GM12878 (cell line): Measurements from ENCODE around the gene THRA. TPM values are rescaled to one million over a fixed set of nuclear protein-coding genes. Genes with fewer than 3 reads are reported as not detected.
A peak's percentile ranks its signal among the peaks of the same experiment; 100 is the strongest.

ENCODE experiments used
- ATAC-seq: fragments of 200-7000 bp; cut with Tn5 transposase; 3 replicates; pipeline ENCODE4 v1.9.1; 2020; ENCODE audit warnings: mild to moderate bottlenecking, moderate library complexity
- BruUV-seq: library from RNA; stranded (reverse); fragments of 400-500 nt; replicated peaks from 2 replicates; lab custom pipeline; 2021; lab: Mats Ljungman, UMichigan
- CTCF ChIA-PET: fragments of 300-600 bp; sonication (Branson Sonifier 250); formaldehyde crosslinking; extraction: SDS; loops from one replicate; lab custom pipeline; 2021; ENCODE audit warnings: inconsistent platforms; lab: Yijun Ruan, JAX
- POLR2A ChIA-PET: fragments of 350-600 bp; formaldehyde crosslinking; extraction: SDS; loops from one replicate; lab custom pipeline; 2021; ENCODE audit warnings: inconsistent platforms; lab: Charles Lee
- RAD21 ChIA-PET: fragments of 300-600 bp; sonication (Branson Sonifier 250); formaldehyde crosslinking; loops from one replicate; lab custom pipeline; 2023; ENCODE audit warnings: antibody characterized with exemption; ENCODE audit not compliant: unreplicated experiment; lab: Charles Lee
- SMC1A ChIA-PET: fragments of 300-600 bp; sonication (Branson Sonifier 250); formaldehyde crosslinking; loops from one replicate; lab custom pipeline; 2023; ENCODE audit not compliant: unreplicated experiment, uncharacterized antibody; lab: Charles Lee
- DNase-seq: peaks from one replicate; pipeline ENCODE4 v3.0.0-alpha.2; 2011; ENCODE audit warnings: low read depth, low spot score
- FAIRE-seq: peaks from 3 replicates; lab custom pipeline; 2011; peaks lifted over from hg19 to GRCh38; lab: Jason Lieb, UNC
- H2AFZ ChIP-seq: 2 replicates; pipeline ENCODE4 v1.6.0; 2011; ENCODE audit warnings: low read depth, low read length, control low read depth; ENCODE audit not compliant: control insufficient read depth
- H3K27ac ChIP-seq: 2 replicates; pipeline ENCODE4 v1.5.1; 2011; ENCODE audit warnings: control low read depth; ENCODE audit not compliant: control insufficient read depth, insufficient read depth
- H3K27me3 ChIP-seq, 2 experiments: replicated peaks in 1 of 2; 2 replicates each; pipeline versions ENCODE4 v1.6.0 to v1.6.1; 2011; ENCODE audit warnings: low read length in 1 of 2; ENCODE audit not compliant: control insufficient read depth in 2 of 2, insufficient read depth in 2 of 2
- H3K36me3 ChIP-seq, 2 experiments: 2 replicates each; pipeline ENCODE4 v1.5.1; 2011; ENCODE audit warnings: low read length in 1 of 2; ENCODE audit not compliant: control insufficient read depth in 2 of 2, insufficient read depth in 2 of 2
- H3K4me1 ChIP-seq: 2 replicates; pipeline ENCODE4 v1.6.1; 2011; ENCODE audit warnings: mild to moderate bottlenecking, low read length, moderate library complexity, mixed read lengths; ENCODE audit not compliant: control insufficient read depth, insufficient read depth
- H3K4me2 ChIP-seq: 2 replicates; pipeline ENCODE4 v1.6.0; 2011; ENCODE audit warnings: control low read depth; ENCODE audit not compliant: control insufficient read depth, insufficient read depth
- H3K4me3 ChIP-seq: fragments of 200-600 bp; sonication (generic); 2 replicates; pipeline ENCODE4 v1.5.1; 2016
- H3K79me2 ChIP-seq: 2 replicates; pipeline ENCODE4 v1.6.0; 2011; ENCODE audit warnings: low read length; ENCODE audit not compliant: control insufficient read depth, insufficient read depth
- H3K9ac ChIP-seq: 2 replicates; pipeline ENCODE4 v1.8.0; 2011; ENCODE audit warnings: low read length, control low read depth, mixed read lengths; ENCODE audit not compliant: control insufficient read depth, insufficient read depth
- H3K9me3 ChIP-seq: replicated peaks from 3 replicates; pipeline ENCODE4 v1.5.1; 2011; ENCODE audit warnings: mild to moderate bottlenecking, low read length; ENCODE audit not compliant: control insufficient read depth, insufficient read depth
- H4K20me1 ChIP-seq: 2 replicates; pipeline ENCODE4 v1.6.0; 2011; ENCODE audit not compliant: control insufficient read depth, insufficient read depth
- CBFB ChIP-seq: IDR thresholded peaks from 2 replicates; pipeline ENCODE4 v1.6.1; 2016; ENCODE audit warnings: antibody characterized with exemption, low read depth
- CHD2 ChIP-seq: IDR thresholded peaks from 2 replicates; pipeline ENCODE4 v1.6.1; 2011; ENCODE audit warnings: low read depth, low read length, improper control_type of control experiment, borderline replicate concordance
- CREB1 ChIP-seq: IDR thresholded peaks from 2 replicates; pipeline ENCODE4 v1.6.1; 2012; ENCODE audit warnings: low read depth, mild to moderate bottlenecking, inconsistent platforms
- EP300 ChIP-seq, 2 experiments: fragments of 150-350 bp in 1 of 2; IDR thresholded peaks; 2 replicates each; pipeline ENCODE4 v1.6.1; 2011 to 2012; ENCODE audit warnings: low read depth in 2 of 2, low read length in 2 of 2, borderline replicate concordance in 1 of 2, improper control_type of control experiment in 1 of 2, inconsistent platforms in 1 of 2; ENCODE audit not compliant: control insufficient read depth in 1 of 2
- FOXM1 ChIP-seq: IDR thresholded peaks from 2 replicates; pipeline ENCODE4 v1.6.1; 2012; ENCODE audit warnings: low read depth, mild to moderate bottlenecking, inconsistent platforms, low read length, moderate library complexity
- GATAD2B ChIP-seq: fragments of 450-650 bp; conservative IDR thresholded peaks from 2 replicates; pipeline ENCODE4 v1.6.1; 2017; ENCODE audit warnings: low read depth, mild to moderate bottlenecking, moderate library complexity
- HCFC1 ChIP-seq: fragments of 150-350 bp; IDR thresholded peaks from 2 replicates; pipeline ENCODE4 v1.6.1; 2014; ENCODE audit warnings: low read length
- HDGF ChIP-seq: fragments of 450-650 bp; IDR thresholded peaks from 2 replicates; pipeline ENCODE4 v1.6.1; 2016; ENCODE audit warnings: antibody characterized with exemption
- JUND ChIP-seq: IDR thresholded peaks from 2 replicates; pipeline ENCODE4 v1.6.1; 2012; ENCODE audit warnings: low read depth, mild to moderate bottlenecking, low read length, improper control_type of control experiment, moderate library complexity
- KAT2A ChIP-seq: conservative IDR thresholded peaks from 2 replicates; pipeline ENCODE4 v1.6.1; 2011; ENCODE audit warnings: low read depth, low read length; ENCODE audit not compliant: control insufficient read depth
- NBN ChIP-seq: fragments of 450-650 bp; IDR thresholded peaks from 2 replicates; pipeline ENCODE4 v1.6.1; 2016
- NR2F1 ChIP-seq: fragments of 450-650 bp; conservative IDR thresholded peaks from 2 replicates; pipeline ENCODE4 v1.6.1; 2017; ENCODE audit warnings: mild to moderate bottlenecking
- RAD21 ChIP-seq: IDR thresholded peaks from 2 replicates; pipeline ENCODE4 v1.6.1; 2011; ENCODE audit warnings: mild to moderate bottlenecking, low read depth, low read length, moderate library complexity; ENCODE audit not compliant: insufficient read depth
- RBBP5 ChIP-seq: fragments of 200-600 bp; sonication (generic); conservative IDR thresholded peaks from 2 replicates; pipeline ENCODE4 v1.6.1; 2016
- RFX5 ChIP-seq: IDR thresholded peaks from 2 replicates; pipeline ENCODE4 v1.6.1; 2011; ENCODE audit warnings: low read depth, low read length, improper control_type of control experiment
- RUNX3 ChIP-seq: IDR thresholded peaks from 2 replicates; pipeline ENCODE4 v1.6.1; 2012; ENCODE audit warnings: low read length, inconsistent platforms
- SMAD1 ChIP-seq: fragments of 450-650 bp; IDR thresholded peaks from 2 replicates; pipeline ENCODE4 v1.6.1; 2018; ENCODE audit warnings: mild to moderate bottlenecking, low read depth; ENCODE audit not compliant: partially characterized antibody
- SMAD5 ChIP-seq: IDR thresholded peaks from 2 replicates; pipeline ENCODE4 v1.6.1; 2016; ENCODE audit warnings: antibody characterized with exemption, low read depth
- SREBF1 ChIP-seq: IDR thresholded peaks from 2 replicates; pipeline ENCODE4 v1.6.1; 2012; ENCODE audit warnings: mild to moderate bottlenecking, low read length
- TARDBP ChIP-seq: IDR thresholded peaks from 2 replicates; pipeline ENCODE4 v1.6.1; 2016; ENCODE audit warnings: borderline replicate concordance
- ZNF217 ChIP-seq: fragments of 450-650 bp; IDR thresholded peaks from 2 replicates; pipeline ENCODE4 v1.6.1; 2017; ENCODE audit warnings: antibody characterized with exemption, mild to moderate bottlenecking
- WGBS: methylation state at CpG from one replicate; pipeline ENCODE4 v1.1.6; 2016; ENCODE audit warnings: low lambda C conversion rate; ENCODE audit not compliant: insufficient replicate concordance, insufficient coverage; ENCODE audit errors: missing lambda C conversion rate; 5-methylcytosine and 5-hydroxymethylcytosine counted together
- in situ Hi-C: fragments of 300-500 bp; cut with MboI; formaldehyde crosslinking; loops from 9 replicates; pipeline ENCODE4 v1.14.3; 2018; ENCODE audit warnings: mixed read lengths
- intact Hi-C: fragments of 100-400 bp; cut with micrococcal nuclease; formaldehyde crosslinking; loops from one replicate; pipeline ENCODE4 v1.14.2; 2022; ENCODE audit not compliant: unreplicated experiment
- polyA plus RNA-seq, 11 experiments: library from polyadenylated mRNA; depleted of rRNA in 4 of 11; unstranded in 6 of 11; stranded (reverse) in 5 of 11; fragments of >200 nt; fragmentation: Nextera tagmentation in 4 of 11; fragmentation: Illumina TruSeq in 1 of 11; extraction: Ambion mirVana in 4 of 11; extraction: Trizol in 1 of 11; gene quantifications; 1 replicate in 1 of 11; 2 replicates in 10 of 11; pipeline versions ENCODE4 v1.2.1 to v1.2.3, GENCODE V29; 2011 to 2016; ENCODE audit warnings: inconsistent platforms in 2 of 11, missing spikeins in 2 of 11, low read depth in 1 of 11
- total RNA-seq, 4 experiments: library from RNA; depleted of rRNA in 3 of 4; stranded (reverse); fragments of >200 nt in 3 of 4; fragmentation: Illumina TruSeq in 1 of 4; extraction: Trizol in 1 of 4; gene quantifications; 2 replicates each; pipeline versions ENCODE4 v1.2.1 to v1.2.3, GENCODE V29; 2013 to 2021
- TF ChIP-seq, protein P1 (sequence below): fragments of 450-650 bp; IDR thresholded peaks from 2 replicates; pipeline ENCODE4 v1.6.1; 2017; ENCODE audit warnings: low read depth, mild to moderate bottlenecking, moderate library complexity

Gene THRA
- total and polyA plus RNA-seq, 10 of the 15 experiments (the other 5 are each of a cell fraction or from before 2014, with no cell fraction given), result 0.03 to 2.0 (median 0.64) TPM

- TF ChIP-seq EP300 (IDR thresholded peaks at IDR 0.05; ENCODE audit: borderline replicate concordance in 1 of 2, control insufficient read depth in 1 of 2, low read depth in 2 of 2, low read length in 2 of 2) (no peak), RBBP5 (no peak)
These were observed 12.1 kb downstream of the THRA start (continued) for GRCh38 chr17:40074871-40075200.

DNA sequence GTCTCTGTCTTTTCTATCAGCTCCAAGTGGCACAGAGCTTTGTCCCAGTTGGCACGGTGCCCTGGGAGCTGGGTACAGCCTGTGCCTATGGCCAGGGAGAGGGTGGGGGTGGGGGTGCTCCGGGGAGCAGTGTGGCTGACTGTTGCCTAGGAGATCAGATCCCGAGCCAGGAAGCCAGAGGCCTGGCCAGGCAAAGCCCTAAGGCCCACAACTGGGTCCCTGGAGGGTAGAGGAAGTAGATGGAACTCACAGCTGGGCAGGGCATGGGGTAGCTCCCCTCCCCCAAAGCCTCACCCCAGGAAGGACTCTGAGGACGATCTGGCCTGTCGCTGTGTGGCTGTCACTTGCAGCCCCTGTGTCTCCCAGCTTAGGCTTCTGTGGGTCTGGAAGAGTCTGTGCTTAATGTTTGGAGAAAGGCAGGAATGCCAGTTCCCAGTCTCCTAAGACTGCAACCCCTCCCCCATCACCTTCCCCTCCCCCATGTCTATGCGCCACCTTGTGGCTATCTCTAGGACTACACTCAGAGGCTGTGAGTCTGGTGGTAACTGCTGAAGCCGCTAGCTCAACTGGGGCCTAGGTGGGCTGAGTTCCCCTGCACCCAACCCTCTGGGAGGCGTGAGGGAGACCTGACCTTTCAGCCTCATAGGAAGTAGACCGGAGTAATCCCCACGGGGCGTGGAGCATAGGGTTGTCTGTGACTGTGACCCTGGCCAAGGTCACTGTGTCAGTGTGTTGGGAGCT lies 12.6 kb downstream of the THRA start:
- Histone ChIP-seq H3K4me3 (no peak overlapping the region), H3K4me2 (no peak overlapping the region), H2AFZ (peak overlapping the region; percentile 61), H3K9me3 (no peaks in the 10 kb centered on the region), H4K20me1 (no peaks in the 10 kb centered on the region), H3K27ac (no peak overlapping the region), H3K79me2 (no peaks in the 10 kb centered on the region), H3K9ac (no peak overlapping the region), H3K4me1 (peaks cover 6% of the 10 kb centered on the region), H3K27me3 (no peaks in the 10 kb centered on the region), H3K36me3 (no peaks in the 10 kb centered on the region)
- ChIA-PET CTCF (interaction anchor here (0.6 to 4.8 kb wide), 37 partner anchors 9 to 454 kb away, joined by 3 to 142 read pairs (median 5); partner anchors contain the start of genes CSF3, MED24, NR1D1 and PSMD3), RAD21 (interaction anchor here (0.6 to 3.8 kb wide), 13 partner anchors 10 to 555 kb away, joined by 3 to 42 read pairs (median 7); partner anchors contain the start of genes CSF3, MED24, NR1D1 and THRA), SMC1A (interaction anchor here (0.6 to 6.4 kb wide), 17 partner anchors 9 to 143 kb away, joined by 3 to 56 read pairs (median 7); partner anchors contain the start of genes MED24, NR1D1, THRA and WIPF2), POLR2A (interaction anchor here (0.6 to 1.5 kb wide), 7 partner anchors 9 to 757 kb away, joined by 3 to 9 read pairs (median 4); partner anchors contain the start of gene NR1D1)
- FAIRE-seq (peak; percentile 94), ATAC-seq (peak; percentile 89), DNase-seq (no peak)
- in situ Hi-C loops (no loop called here), intact Hi-C loops (no loop called here)
- WGBS, result 15% methylated on average over 11 of the region's 11 CpGs
- no TSS peak for BruUV-seq
- TF ChIP-seq RAD21 (peak; percentile 57), HCFC1 (peak; percentile 43), GATAD2B (0 out of 2 replicates have a peak, but pooled peaks have one; percentile 62), RUNX3 (peak; percentile 63), KAT2A (no peak), JUND (no peak), HDGF (no peak), SMAD5 (no peak), ZNF217 (no peak), CREB1 (peak; percentile 40; the same call in 1 of the 2 replicates), TARDBP (peak; percentile 78), CBFB (no peak), NBN (peak; percentile 76), NR2F1 (peak; percentile 32; the same call in 1 of the 2 replicates), SMAD1 (no peak), FOXM1 (peak; percentile 59), CHD2 (peak; percentile 97), RFX5 (no peak), SREBF1 (0 out of 2 replicates have a peak, but pooled peaks have one; percentile 24)
- TF ChIP-seq, protein P1, sequence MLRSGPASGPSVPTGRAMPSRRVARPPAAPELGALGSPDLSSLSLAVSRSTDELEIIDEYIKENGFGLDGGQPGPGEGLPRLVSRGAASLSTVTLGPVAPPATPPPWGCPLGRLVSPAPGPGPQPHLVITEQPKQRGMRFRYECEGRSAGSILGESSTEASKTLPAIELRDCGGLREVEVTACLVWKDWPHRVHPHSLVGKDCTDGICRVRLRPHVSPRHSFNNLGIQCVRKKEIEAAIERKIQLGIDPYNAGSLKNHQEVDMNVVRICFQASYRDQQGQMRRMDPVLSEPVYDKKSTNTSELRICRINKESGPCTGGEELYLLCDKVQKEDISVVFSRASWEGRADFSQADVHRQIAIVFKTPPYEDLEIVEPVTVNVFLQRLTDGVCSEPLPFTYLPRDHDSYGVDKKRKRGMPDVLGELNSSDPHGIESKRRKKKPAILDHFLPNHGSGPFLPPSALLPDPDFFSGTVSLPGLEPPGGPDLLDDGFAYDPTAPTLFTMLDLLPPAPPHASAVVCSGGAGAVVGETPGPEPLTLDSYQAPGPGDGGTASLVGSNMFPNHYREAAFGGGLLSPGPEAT, result no peak
